IMR-90 (cell line): Measurements from ENCODE around the gene CD93. TPM values are rescaled to one million over a fixed set of nuclear protein-coding genes. Genes with fewer than 3 reads are reported as not detected.

ENCODE experiments used
- ATAC-seq: fragments of 200-7000 bp; cut with Tn5 transposase; 2 replicates; pipeline ENCODE4 v1.9.1; 2020; ENCODE audit warnings: low read depth, mild to moderate bottlenecking, moderate library complexity
- BruUV-seq: library from RNA; stranded (reverse); fragments of 400-500 nt; replicated peaks from 2 replicates; lab custom pipeline; 2021; lab: Mats Ljungman, UMichigan
- CTCF ChIA-PET: fragments of 300-600 bp; formaldehyde crosslinking; extraction: SDS; loops from one replicate; lab custom pipeline; 2021; ENCODE audit warnings: antibody characterized with exemption; lab: Yijun Ruan, JAX
- POLR2A ChIA-PET: fragments of 300-600 bp; sonication (Branson Sonifier 250); formaldehyde crosslinking; loops from one replicate; lab custom pipeline; 2022; ENCODE audit warnings: antibody characterized with exemption; ENCODE audit not compliant: unreplicated experiment; lab: Charles Lee
- DNase-seq: peaks from one replicate; pipeline ENCODE4 v3.0.0; 2013
- H2AFZ ChIP-seq: replicated peaks from 2 replicates; pipeline ENCODE3; 2013; ENCODE audit warnings: low read length, mild to moderate bottlenecking; ENCODE audit not compliant: poor library complexity
- H2AK5ac ChIP-seq: 2 replicates; pipeline ENCODE4 v1.6.1; 2013; ENCODE audit warnings: low read depth, low read length, inconsistent platforms
- H2AK9ac ChIP-seq: replicated peaks from 2 replicates; pipeline ENCODE3; 2013; ENCODE audit warnings: mild to moderate bottlenecking, low read depth, low read length, moderate library complexity; ENCODE audit not compliant: poor library complexity
- H2BK120ac ChIP-seq: 2 replicates; pipeline ENCODE4 v1.6.1; 2013; ENCODE audit warnings: low read depth, low read length, inconsistent platforms
- H2BK15ac ChIP-seq: 3 replicates; pipeline ENCODE4 v1.6.1; 2013; ENCODE audit warnings: low read depth, low read length, inconsistent platforms
- H2BK20ac ChIP-seq: 2 replicates; pipeline ENCODE4 v1.6.1; 2013; ENCODE audit warnings: low read depth, mild to moderate bottlenecking, inconsistent platforms, low read length, moderate library complexity
- H2BK5ac ChIP-seq: 2 replicates; pipeline ENCODE4 v1.6.1; 2013; ENCODE audit warnings: mild to moderate bottlenecking, low read depth, low read length, inconsistent platforms; ENCODE audit not compliant: poor library complexity, severe bottlenecking
- H3K14ac ChIP-seq: replicated peaks from 2 replicates; pipeline ENCODE4 v1.6.1; 2013; ENCODE audit warnings: low read depth, low read length, inconsistent platforms
- H3K18ac ChIP-seq: 2 replicates; pipeline ENCODE4 v1.6.1; 2013; ENCODE audit warnings: low read depth, low read length, control low read depth
- H3K23ac ChIP-seq: 2 replicates; pipeline ENCODE4 v1.6.1; 2013; ENCODE audit warnings: low read depth, low read length, inconsistent platforms
- H3K27ac ChIP-seq: 2 replicates; pipeline ENCODE4 v1.5.1; 2013; ENCODE audit warnings: mild to moderate bottlenecking, control low read depth, low read length; ENCODE audit not compliant: insufficient read depth
- H3K27me3 ChIP-seq: 2 replicates; pipeline ENCODE4 v1.6.1; 2013; ENCODE audit warnings: low read length; ENCODE audit not compliant: control insufficient read depth, insufficient read depth
- H3K36me3 ChIP-seq: 2 replicates; pipeline ENCODE4 v1.6.1; 2013; ENCODE audit warnings: low read length, mixed read lengths; ENCODE audit not compliant: control insufficient read depth, insufficient read depth
- H3K4ac ChIP-seq: 2 replicates; pipeline ENCODE4 v1.6.1; 2013; ENCODE audit warnings: low read depth, low read length, inconsistent platforms
- H3K4me1 ChIP-seq: 2 replicates; pipeline ENCODE4 v1.6.1; 2013; ENCODE audit warnings: low read length, mixed read lengths; ENCODE audit not compliant: control insufficient read depth, insufficient read depth
- H3K4me2 ChIP-seq: 2 replicates; pipeline ENCODE4 v1.6.1; 2013; ENCODE audit warnings: low read depth, mild to moderate bottlenecking, control low read depth, low read length, moderate library complexity
- H3K4me3 ChIP-seq: 2 replicates; pipeline ENCODE4 v1.5.1; 2013; ENCODE audit warnings: low read depth, mild to moderate bottlenecking, control low read depth, low read length, moderate library complexity; ENCODE audit not compliant: insufficient read depth
- H3K56ac ChIP-seq: 2 replicates; pipeline ENCODE4 v1.6.1; 2013; ENCODE audit warnings: low read length, inconsistent platforms; ENCODE audit not compliant: insufficient read depth; ENCODE audit errors: extremely low read depth
- H3K79me1 ChIP-seq, 2 experiments: 2 replicates each; pipeline ENCODE4 v1.6.1; 2013; ENCODE audit warnings: low read length in 2 of 2, inconsistent platforms in 1 of 2, low read depth in 1 of 2
- H3K9ac ChIP-seq: 2 replicates; pipeline ENCODE4 v1.6.1; 2013; ENCODE audit warnings: low read depth, low read length, control low read depth
- H3K9me1 ChIP-seq: 2 replicates; pipeline ENCODE4 v1.6.1; 2013; ENCODE audit warnings: low read length, inconsistent platforms; ENCODE audit not compliant: insufficient read depth
- H3K9me3 ChIP-seq: 2 replicates; pipeline ENCODE4 v1.6.1; 2013; ENCODE audit warnings: low read length; ENCODE audit not compliant: control insufficient read depth, insufficient read depth
- H4K20me1 ChIP-seq: 2 replicates; pipeline ENCODE4 v1.6.1; 2013; ENCODE audit warnings: low read length, inconsistent platforms; ENCODE audit not compliant: insufficient read depth
- H4K5ac ChIP-seq: 2 replicates; pipeline ENCODE4 v1.6.1; 2013; ENCODE audit warnings: mild to moderate bottlenecking, low read depth, low read length, control low read depth
- H4K8ac ChIP-seq, 2 experiments: 2 replicates each; pipeline ENCODE4 v1.6.1; 2013; ENCODE audit warnings: low read depth in 2 of 2, low read length in 2 of 2, control low read depth in 1 of 2, inconsistent platforms in 1 of 2
- H4K91ac ChIP-seq: 2 replicates; pipeline ENCODE4 v1.6.1; 2013; ENCODE audit warnings: low read depth, low read length, inconsistent platforms; ENCODE audit not compliant: insufficient read depth
- BHLHE40 ChIP-seq: fragments of 150-350 bp; IDR thresholded peaks from 2 replicates; pipeline ENCODE4 v1.6.1; 2016; ENCODE audit warnings: mild to moderate bottlenecking, low read depth, low read length
- FOS ChIP-seq: fragments of 150-350 bp; IDR thresholded peaks from 2 replicates; pipeline ENCODE4 v1.6.1; 2016; ENCODE audit warnings: low read depth, low read length
- SMC3 ChIP-seq: fragments of 150-350 bp; IDR thresholded peaks from 2 replicates; pipeline ENCODE4 v1.6.1; 2016; ENCODE audit warnings: low read depth, mild to moderate bottlenecking, antibody characterized with exemption, low read length, moderate library complexity
- WGBS, 2 experiments: methylation state at CpG; one replicate each; pipeline versions ENCODE4 v1.1.5 to v1.1.7; 2013; ENCODE audit warnings: missing lambda C conversion rate in 2 of 2; ENCODE audit not compliant: insufficient read length in 1 of 2; ENCODE audit errors: extremely low coverage in 2 of 2; 5-methylcytosine and 5-hydroxymethylcytosine counted together
- dilution Hi-C: fragments of 300-500 bp; cut with HindIII; formaldehyde crosslinking; loops from one replicate; pipeline ENCODE4 v1.14.3; 2018; ENCODE audit warnings: low sequenced_read_pairs; ENCODE audit not compliant: unreplicated experiment
- in situ Hi-C: fragments of 300-500 bp; cut with MboI; formaldehyde crosslinking; loops from 3 replicates; pipeline ENCODE4 v1.14.3; 2019; ENCODE audit warnings: low sequenced_read_pairs, inconsistent platforms, mixed read lengths
- intact Hi-C: fragments of 100-400 bp; cut with micrococcal nuclease; formaldehyde crosslinking; loops from 2 replicates; pipeline ENCODE4 v1.10.0; 2022
- polyA plus RNA-seq, 3 experiments: library from polyadenylated mRNA; depleted of rRNA; stranded (reverse); fragments of >200 nt; gene quantifications; 2 replicates each; pipeline ENCODE4 v1.2.3, GENCODE V29; 2012; ENCODE audit warnings: low replicate concordance in 1 of 3
- total RNA-seq: library from RNA; depleted of rRNA; stranded (reverse); fragments of >200 nt; gene quantifications from 2 replicates; pipeline ENCODE4 v1.2.3, GENCODE V29; 2012

The CD93 gene
- total and polyA plus RNA-seq, 2 of the 4 experiments (the other 2 are of a cell fraction): under 0.01 to 0.02 TPM

GRCh38 chr20:23063168-23063567 lies 23.0 kb downstream of the CD93 start:
- Histone ChIP-seq H2AFZ (no peak overlapping the region), H3K56ac (no peak overlapping the region), H2BK15ac (no peak overlapping the region), H3K36me3 (no peaks in the 10 kb centered on the region), H2BK120ac (no peak overlapping the region), H3K23ac (no peak overlapping the region), H3K4me1 (peaks cover 10% of the 10 kb centered on the region; the same call in 1 of the 2 replicates), H4K5ac (no peak overlapping the region), H3K4me3 (no peak overlapping the region), H3K9me3 (no peaks in the 10 kb centered on the region), H4K20me1 (no peaks in the 10 kb centered on the region), H3K4me2 (no peak overlapping the region), H3K27me3 (peaks cover 29% of the 10 kb centered on the region), H2AK5ac (no peak overlapping the region), H4K8ac (no peak overlapping the region), H3K18ac (no peak overlapping the region), H3K9ac (no peak overlapping the region), H3K79me1 (no peaks in the 10 kb centered on the region), H3K4ac (no peak overlapping the region), H4K91ac (no peak overlapping the region), H2BK5ac (no peak overlapping the region), H3K9me1 (0 out of 2 replicates have a peak, but pooled peaks cover 2% of the 10 kb centered on the region), H2AK9ac (no peak overlapping the region), H3K27ac (no peak overlapping the region), H3K14ac (no peak overlapping the region), H2BK20ac (no peak overlapping the region)
- CTCF ChIA-PET: interaction anchor here (1.2 kb wide), 1 partner anchor 277 kb away, joined by 3 read pairs; no protein-coding TSS in a partner anchor
- dilution Hi-C loops (no loop called here), in situ Hi-C loops (no loop called here), intact Hi-C loops (loop anchor here (5.0 kb wide), 1 partner anchor 174 kb away; no protein-coding TSS in a partner anchor)
- TF ChIP-seq BHLHE40 (no peak), SMC3 (no peak), FOS (no peak)
- no CpG with 5 or more reads among the region's 3 CpGs for WGBS, 2 experiments
- no peak for DNase-seq
- no TSS peak for BruUV-seq
- no peak for ATAC-seq
- POLR2A ChIA-PET: no interaction called here
